ENCODE measurements around the gene TMEM200C.
"Not testable (repeated sequence)": the region's sequence is repeated elsewhere in the genome, so short reads cannot be mapped to it uniquely, and the experiment has no call there.

TMEM200C gene

DNA sequence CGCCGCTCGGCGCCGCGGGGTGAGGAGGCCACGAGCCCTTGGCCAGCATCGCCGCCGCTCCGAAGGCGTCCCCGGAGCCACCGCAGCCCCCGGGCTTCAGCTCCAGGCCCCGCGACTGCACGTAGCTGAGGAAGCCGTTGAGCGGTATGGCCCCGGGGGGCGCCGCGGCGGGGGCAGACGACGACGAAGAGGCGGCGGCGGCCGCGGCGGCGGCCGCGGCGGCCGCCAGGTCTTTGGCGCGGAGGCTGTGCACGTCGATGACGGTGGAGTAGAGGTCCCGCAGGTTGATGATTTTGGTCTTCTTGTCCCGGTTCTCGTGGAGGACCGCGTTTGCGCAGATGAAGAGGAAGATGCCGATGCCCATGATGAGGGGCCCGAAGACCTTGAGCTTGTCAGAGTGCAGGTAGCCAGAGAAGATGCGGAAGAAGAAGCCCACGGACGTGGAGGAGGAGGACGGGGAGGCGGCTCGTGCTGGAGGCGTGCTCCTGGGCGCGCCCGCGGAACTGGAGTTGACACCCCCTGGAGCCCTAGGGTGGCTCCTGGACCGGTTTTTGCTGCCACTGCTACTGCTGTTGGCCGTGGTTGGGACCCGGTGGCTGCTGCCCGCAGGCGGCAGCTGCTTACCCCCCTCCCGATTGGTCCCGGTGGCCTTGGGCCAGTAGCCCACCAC, 4.0 kb downstream of the TMEM200C start:
- DNase-seq, result no peak

DNA sequence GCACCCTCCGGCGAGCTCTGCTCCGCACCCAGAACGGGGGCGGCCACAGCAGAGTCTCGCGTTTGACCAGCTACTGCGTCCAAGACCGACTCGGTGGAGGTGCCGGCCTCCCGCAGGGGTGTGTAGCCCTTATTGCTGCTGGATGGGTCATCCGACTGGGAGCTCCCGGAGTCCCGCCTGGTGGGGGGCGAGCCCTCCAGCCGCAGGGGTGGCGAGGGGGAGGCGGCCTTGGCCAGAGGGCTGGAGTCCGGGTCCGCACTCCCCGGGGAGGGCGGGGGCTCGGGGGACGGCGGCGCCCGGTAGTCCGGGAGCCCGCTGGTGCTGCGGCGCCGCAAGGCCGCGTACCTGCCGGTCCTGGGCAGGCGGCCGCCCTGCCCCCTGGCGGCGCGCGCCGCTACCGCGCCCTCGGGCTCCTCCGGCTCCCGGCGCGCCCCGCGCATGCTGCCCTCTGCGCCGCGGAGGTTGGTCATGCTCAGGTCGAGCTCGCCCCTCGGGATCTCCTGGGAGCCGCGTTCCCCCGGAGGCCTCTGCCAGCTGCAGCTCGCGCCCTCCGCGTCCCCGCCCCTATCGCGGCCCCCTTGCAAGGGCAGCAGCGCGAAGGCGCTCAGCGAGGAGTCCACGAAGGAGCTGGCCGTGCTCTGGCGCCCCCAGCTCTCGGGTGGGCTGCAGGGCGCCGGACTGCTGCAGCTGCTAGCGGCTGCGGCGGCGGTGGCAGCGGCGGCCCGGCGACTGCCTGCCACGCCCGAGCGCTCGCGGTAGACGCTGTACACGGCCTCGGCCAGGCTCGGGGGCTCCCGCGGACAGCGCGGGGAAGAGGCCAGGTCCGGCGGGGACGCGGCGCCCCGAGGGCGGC, 4.8 kb downstream of the TMEM200C start:
- DNase-seq, result no peak

DNA sequence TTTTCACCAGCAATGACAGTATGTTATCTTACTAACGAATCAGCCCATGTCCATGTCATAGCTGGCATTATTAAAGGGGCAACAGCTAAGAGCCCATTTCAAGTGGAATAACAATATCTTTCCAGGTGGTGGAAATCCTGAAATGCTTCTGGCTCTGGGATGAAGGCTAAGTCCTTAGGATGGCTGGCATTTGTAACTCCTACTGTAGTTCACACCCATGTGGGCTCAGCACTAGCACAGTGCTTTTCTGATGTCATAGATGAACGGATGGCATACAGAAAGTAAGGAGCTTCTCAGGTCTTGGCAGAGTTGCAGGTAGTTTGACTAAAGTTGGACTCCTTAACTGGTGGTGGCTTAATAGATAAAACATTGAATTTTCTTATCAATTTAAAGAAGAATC, 10.0 kb downstream of the TMEM200C start:
- no peak for DNase-seq

DNA sequence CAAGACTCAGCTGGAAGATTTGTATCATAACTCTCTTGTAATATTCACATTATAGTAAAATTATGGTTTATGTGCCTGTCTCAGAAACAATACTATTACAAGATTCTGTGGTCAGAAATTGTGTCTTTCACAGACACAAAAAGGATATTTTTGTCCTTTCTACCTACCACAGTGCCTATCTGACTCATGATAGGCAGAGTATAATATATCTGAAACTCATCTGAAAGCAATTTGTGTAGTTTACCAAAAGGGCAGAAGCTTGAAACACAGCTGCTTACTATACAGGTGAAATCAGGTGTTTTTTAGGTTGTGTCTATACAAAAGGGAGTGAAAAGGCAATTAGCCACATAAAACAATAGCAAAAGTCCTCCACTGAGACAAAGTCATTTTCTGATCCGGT, 10.9 kb downstream of the TMEM200C start:
- DNase-seq, result no peak

DNA sequence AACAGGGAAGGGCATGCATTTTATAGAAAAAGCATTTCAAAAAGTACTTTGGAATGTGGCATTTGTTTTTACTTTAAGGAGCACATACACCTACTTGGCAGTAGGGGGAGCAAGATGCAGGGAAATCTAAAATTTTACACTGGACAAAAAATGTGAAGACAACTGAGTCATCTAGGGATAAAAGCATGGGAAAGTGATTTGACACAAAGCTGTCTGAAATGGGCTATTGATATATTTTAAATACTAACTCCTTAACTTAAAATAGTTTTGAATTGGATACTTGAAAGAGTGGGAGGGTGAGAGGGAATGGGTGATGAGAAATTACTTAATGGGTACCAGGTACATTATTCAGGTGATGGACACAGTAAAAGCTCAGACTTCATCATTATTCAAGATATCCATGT, 15.8 kb downstream of the TMEM200C start:
- DNase-seq, result peak; percentile 2

DNA sequence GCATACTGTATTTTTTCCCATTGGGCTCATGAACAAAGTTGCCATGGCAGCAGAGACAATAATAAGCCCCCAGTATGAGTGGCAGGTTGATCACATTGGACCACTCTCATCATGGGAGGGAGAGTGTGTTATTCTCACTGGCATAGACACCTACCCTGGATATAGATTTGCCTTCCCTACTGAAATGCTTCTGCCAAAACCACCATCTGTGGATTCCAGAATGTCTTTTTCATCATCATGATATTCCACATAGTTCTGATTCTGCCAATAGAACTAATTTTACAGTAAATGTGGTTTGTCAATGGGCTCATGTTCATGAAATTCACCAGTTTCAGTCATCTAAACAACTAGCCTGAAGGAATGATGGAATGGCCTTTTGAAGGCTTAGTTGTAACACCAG, 18.4 kb downstream of the TMEM200C start:
- no peak for DNase-seq

GRCh38 chr18:5874336-5874735, 21.0 kb downstream of the TMEM200C start:
- no peak for DNase-seq

DNA sequence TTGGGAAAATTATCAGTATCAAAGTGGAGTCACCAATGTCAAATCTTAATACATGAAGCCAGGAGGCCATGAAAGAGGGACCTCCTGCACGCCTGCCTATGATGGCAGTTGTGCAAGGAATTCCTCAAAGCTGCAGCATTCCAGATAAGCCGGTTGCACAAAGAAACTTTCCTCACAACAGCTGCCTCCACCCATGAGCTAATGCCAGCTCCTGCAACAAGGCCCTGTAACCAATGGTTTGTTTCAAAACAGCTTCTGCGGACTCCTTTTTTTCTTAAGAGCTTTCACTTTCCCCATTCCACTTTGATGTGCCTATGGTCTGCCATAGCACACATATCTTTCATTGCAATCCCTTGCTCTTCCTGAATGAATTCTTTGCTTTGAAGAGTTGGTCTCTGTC, 22.4 kb downstream of the TMEM200C start:
- DNase-seq, result no peak

GRCh38 chr18:5871426-5871825, 23.9 kb downstream of the TMEM200C start:
- no peak for DNase-seq

- DNase-seq, result peak; percentile 66
Measured at GRCh38 chr18:5868218-5868854, 27.0 kb downstream of the TMEM200C start.

GRCh38 chr18:5865521-5865920, 29.8 kb downstream of the TMEM200C start:
- no peak for DNase-seq

GRCh38 chr18:5862127-5862526, 33.2 kb downstream of the TMEM200C start:
- DNase-seq, result not testable (repeated sequence)

DNA sequence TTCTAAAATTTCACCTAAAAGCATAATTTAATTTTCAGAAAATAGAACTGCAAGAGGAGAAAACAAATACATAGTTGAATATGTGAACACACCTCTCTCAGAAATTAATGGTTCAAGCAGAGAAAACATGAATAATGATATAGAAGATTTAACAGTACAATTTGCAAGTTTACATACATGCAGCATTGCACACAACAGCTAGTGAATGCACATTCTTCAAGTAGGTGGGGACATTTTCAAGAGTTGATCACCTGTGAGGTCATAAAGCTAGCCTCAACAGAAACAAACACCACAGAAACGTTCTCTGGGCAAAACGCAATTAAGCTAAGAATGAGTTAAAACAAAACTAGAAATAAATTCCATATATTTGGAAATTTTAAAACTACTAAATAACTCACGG, 38.1 kb downstream of the TMEM200C start:
- no peak for DNase-seq

GRCh38 chr18:5853253-5853652, 42.1 kb downstream of the TMEM200C start:
- no peak for DNase-seq

GRCh38 chr18:5851998-5852397, 43.3 kb downstream of the TMEM200C start:
- no peak for DNase-seq

DNA sequence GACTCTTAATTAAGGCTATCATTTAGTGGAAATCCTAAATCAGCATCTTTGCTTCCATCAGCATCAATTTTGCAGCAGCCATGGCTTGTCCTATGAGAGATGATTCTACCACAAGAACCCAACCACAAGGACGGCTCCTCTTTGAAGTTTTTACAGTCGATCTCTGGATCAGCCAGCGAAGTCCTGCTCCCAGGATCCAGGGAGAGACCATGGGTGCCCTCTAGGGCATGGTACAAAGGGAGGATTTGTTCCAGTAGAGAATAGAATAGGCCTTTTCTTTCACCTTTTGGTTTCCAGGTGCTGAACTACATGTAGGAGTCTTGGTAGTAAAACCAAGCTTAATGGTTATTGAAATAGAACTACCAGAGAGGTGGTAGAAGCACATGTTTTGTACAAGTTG, 52.7 kb downstream of the TMEM200C start:
- DNase-seq, result no peak

DNA sequence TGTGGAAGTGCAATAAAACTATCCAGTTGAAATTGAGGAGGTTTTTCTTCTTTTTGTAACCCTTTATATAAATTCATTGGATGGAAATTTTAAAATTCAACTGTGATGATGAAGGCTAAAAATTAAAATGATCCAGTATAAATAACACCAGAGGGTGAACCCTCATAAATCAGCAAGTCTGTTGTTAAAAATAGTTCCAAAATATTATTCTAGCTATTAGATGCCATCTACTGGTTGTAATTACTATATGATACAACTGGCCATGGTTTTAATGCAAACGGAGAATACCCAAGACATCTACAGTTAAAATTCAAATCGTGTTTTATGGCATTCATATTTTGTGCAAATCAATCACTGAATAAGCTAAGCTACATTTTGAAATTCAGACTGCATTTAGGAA, 53.8 kb downstream of the TMEM200C start:
- no peak for DNase-seq

GRCh38 chr18:5840547-5840946, 54.8 kb downstream of the TMEM200C start:
- DNase-seq, result no peak

GRCh38 chr18:5840025-5840424, 55.3 kb downstream of the TMEM200C start:
- no peak for DNase-seq

GRCh38 chr18:5839102-5839501, 56.2 kb downstream of the TMEM200C start:
- no peak for DNase-seq

All from DMS 273 treated with DMSO at 0.1 percent for 48 hours (cell line).